ENCODE measurements around the gene CDH13. TPM values are rescaled to one million over a fixed set of nuclear protein-coding genes. Genes with fewer than 3 reads are reported as not detected.

Gene CDH13
- total RNA-seq, 1 donor from 2014 or later = 14.3 TPM

- TF ChIP-seq CTCF (IDR thresholded peaks at IDR 0.05) = no peak
- ATAC-seq (no peak), DNase-seq (no peak)
- Histone ChIP-seq H3K27ac (no peak overlapping the region), H3K4me3 (no peak overlapping the region), H3K9me3 (no peaks in the 10 kb centered on the region), H3K4me1 (no peaks in the 10 kb centered on the region), H3K36me3 (no peaks in the 10 kb centered on the region), H3K27me3 (ENCODE audit: low read depth) (no peaks in the 10 kb centered on the region)
- intact Hi-C loops (cut with DNase I) = no loop called here
Measured at GRCh38 chr16:83626204-83626603, 999.4 kb downstream of the CDH13 start.

DNA sequence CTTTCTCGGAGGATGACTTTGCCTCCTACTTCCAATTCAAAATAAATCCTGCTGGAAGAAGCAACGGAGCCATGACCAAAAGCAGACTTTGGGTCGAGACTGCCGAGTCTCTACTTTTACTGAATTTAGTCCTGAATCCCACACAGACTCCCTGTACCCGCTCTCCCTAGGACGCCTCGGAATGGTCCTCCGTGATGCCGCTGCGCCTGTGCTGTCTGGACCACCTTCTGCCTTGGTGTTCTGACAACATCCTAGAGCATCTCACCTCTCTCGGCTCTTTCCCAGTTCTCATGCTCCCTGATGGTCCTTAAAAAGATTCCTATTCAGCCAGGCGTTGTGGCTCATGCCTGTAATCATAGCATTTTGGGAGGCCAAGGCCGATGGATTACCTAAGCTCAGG is 999.9 kb downstream of the CDH13 start:
- no peak overlapping the region for H3K4me3 ChIP-seq
- H3K27ac ChIP-seq = no peak overlapping the region
- no peak for ATAC-seq
- H3K36me3 ChIP-seq = no peaks in the 10 kb centered on the region
- intact Hi-C loops (cut with DNase I) = no loop called here
- no peaks in the 10 kb centered on the region for H3K27me3 ChIP-seq (ENCODE audit: low read depth)
- DNase-seq = no peak
- no peak for TF ChIP-seq CTCF (IDR thresholded peaks at IDR 0.05)
- no peaks in the 10 kb centered on the region for H3K9me3 ChIP-seq
- no peaks in the 10 kb centered on the region for H3K4me1 ChIP-seq

DNA sequence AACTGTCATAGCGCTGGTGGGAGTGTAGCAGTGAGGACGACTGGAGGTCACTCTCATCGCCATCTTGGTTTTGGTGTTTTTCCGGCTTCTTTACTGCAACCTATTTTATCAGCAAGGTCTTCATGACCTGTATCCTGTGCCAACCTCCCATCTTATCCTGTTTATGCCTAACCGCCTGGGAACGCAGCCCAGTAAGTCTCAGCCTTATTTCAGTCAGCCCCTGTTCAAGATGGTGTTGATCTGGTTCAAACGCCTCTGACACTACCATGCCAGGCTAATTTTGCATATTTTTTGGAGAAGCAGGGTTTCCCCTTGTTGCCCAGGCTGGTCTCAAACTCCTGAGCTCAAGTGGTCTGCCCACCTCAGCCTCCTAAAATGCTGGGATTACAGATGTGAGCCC is 1001.2 kb downstream of the CDH13 start:
- H3K4me3 ChIP-seq = no peak overlapping the region
- TF ChIP-seq CTCF (IDR thresholded peaks at IDR 0.05) = no peak
- H3K9me3 ChIP-seq = no peaks in the 10 kb centered on the region
- no peaks in the 10 kb centered on the region for H3K36me3 ChIP-seq
- H3K27me3 ChIP-seq (ENCODE audit: low read depth) = no peaks in the 10 kb centered on the region
- H3K4me1 ChIP-seq = no peaks in the 10 kb centered on the region
- intact Hi-C loops (cut with DNase I) = no loop called here
- ATAC-seq (no peak), DNase-seq (no peak)
- H3K27ac ChIP-seq = no peak overlapping the region

DNA sequence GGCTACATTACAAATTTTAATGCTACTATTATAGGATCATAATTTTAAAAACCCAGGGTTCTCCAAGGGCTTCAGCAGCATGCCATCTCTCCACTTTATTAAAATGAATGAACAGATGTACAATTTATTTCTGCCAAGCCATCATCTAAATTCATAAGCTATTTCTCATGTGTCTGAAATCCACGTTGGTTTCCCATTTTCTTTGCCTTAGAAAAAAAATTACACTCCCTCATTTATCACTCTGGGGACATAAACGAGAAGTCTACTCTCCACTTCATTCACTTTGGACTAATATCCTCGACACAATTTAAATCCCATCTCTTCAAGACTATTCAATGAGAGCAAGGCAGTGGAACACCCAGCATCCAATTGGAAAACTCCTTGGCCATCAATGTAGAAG is 1002.7 kb downstream of the CDH13 start:
- no peaks in the 10 kb centered on the region for H3K36me3 ChIP-seq
- no peaks in the 10 kb centered on the region for H3K9me3 ChIP-seq
- H3K27ac ChIP-seq = no peak overlapping the region
- no peak overlapping the region for H3K4me3 ChIP-seq
- no peak for DNase-seq
- TF ChIP-seq CTCF (IDR thresholded peaks at IDR 0.05) = no peak
- ATAC-seq = no peak
- no peaks in the 10 kb centered on the region for H3K4me1 ChIP-seq
- no peaks in the 10 kb centered on the region for H3K27me3 ChIP-seq (ENCODE audit: low read depth)
- intact Hi-C loops (cut with DNase I) = no loop called here

- H3K27me3 ChIP-seq (ENCODE audit: low read depth) = no peaks in the 10 kb centered on the region
- H3K27ac ChIP-seq = no peak overlapping the region
- intact Hi-C loops (cut with DNase I) = no loop called here
- H3K9me3 ChIP-seq = no peaks in the 10 kb centered on the region
- no peaks in the 10 kb centered on the region for H3K36me3 ChIP-seq
- no peaks in the 10 kb centered on the region for H3K4me1 ChIP-seq
- no peak for TF ChIP-seq CTCF (IDR thresholded peaks at IDR 0.05)
- no peak for ATAC-seq
- H3K4me3 ChIP-seq = no peak overlapping the region
- DNase-seq = no peak
Measured at GRCh38 chr16:83629836-83630235, 1003.1 kb downstream of the CDH13 start.

GRCh38 chr16:83630979-83631378 is 1004.2 kb downstream of the CDH13 start:
- Histone ChIP-seq H3K36me3 (no peaks in the 10 kb centered on the region), H3K9me3 (no peaks in the 10 kb centered on the region), H3K4me3 (no peak overlapping the region), H3K4me1 (no peaks in the 10 kb centered on the region), H3K27ac (no peak overlapping the region), H3K27me3 (ENCODE audit: low read depth) (no peaks in the 10 kb centered on the region)
- ATAC-seq (no peak), DNase-seq (no peak)
- intact Hi-C loops (cut with DNase I) = no loop called here
- no peak for TF ChIP-seq CTCF (IDR thresholded peaks at IDR 0.05)
